HepG2 (cell line): ENCODE results near the gene CST3. TPM values are rescaled to one million over a fixed set of nuclear protein-coding genes. Genes with fewer than 3 reads are reported as not detected.

Experiments used
- AGO2 ChIP-seq: fragments of 200-400 bp; formaldehyde crosslinking; optimal IDR thresholded peaks from 2 replicates; pipeline ENCODE3; 2017; ENCODE audit warnings: mild to moderate bottlenecking, low read depth, low read length, moderate library complexity
- CREB1 ChIP-seq, 2 experiments: fragments of 450-650 bp in 1 of 2; IDR thresholded peaks; 2 replicates each; pipeline ENCODE4 v1.6.1; 2016 to 2017; ENCODE audit warnings: control low read depth in 1 of 2, mild to moderate bottlenecking in 1 of 2, missing compliant biosample characterization in 1 of 2, missing genetic modification characterization in 1 of 2
- FOSL2 ChIP-seq: sonication (generic); formaldehyde crosslinking; IDR thresholded peaks from 2 replicates; pipeline ENCODE4 v1.4.0; 2020; ENCODE audit warnings: missing genetic modification reagents
- HOXD1 ChIP-seq: sonication (generic); formaldehyde crosslinking; IDR thresholded peaks from 2 replicates; pipeline ENCODE4 v1.5.0; 2020; ENCODE audit warnings: missing genetic modification reagents
- MEIS2 ChIP-seq: sonication (generic); formaldehyde crosslinking; IDR thresholded peaks from 2 replicates; pipeline ENCODE4 v1.9.0; 2021; ENCODE audit warnings: mild to moderate bottlenecking, missing genetic modification reagents
- NCOA1 ChIP-seq: sonication (generic); formaldehyde crosslinking; IDR thresholded peaks from 2 replicates; pipeline ENCODE4 v1.9.0; 2021; ENCODE audit warnings: missing genetic modification reagents
- NONO ChIP-seq, 2 experiments: fragments of 450-650 bp in 1 of 2; sonication (generic) in 1 of 2; formaldehyde crosslinking in 1 of 2; IDR thresholded peaks in 1 of 2; conservative IDR thresholded peaks in 1 of 2; 2 replicates each; pipeline versions ENCODE4 v1.6.1 to v1.8.0; 2017 to 2022; ENCODE audit warnings: mild to moderate bottlenecking in 1 of 2, missing genetic modification reagents in 1 of 2, moderate library complexity in 1 of 2
- REXO4 ChIP-seq: sonication (generic); formaldehyde crosslinking; IDR thresholded peaks from 2 replicates; pipeline ENCODE4 v1.8.0; 2022; ENCODE audit warnings: missing genetic modification reagents, mild to moderate bottlenecking, borderline replicate concordance
- SATB2 ChIP-seq: sonication (generic); formaldehyde crosslinking; IDR thresholded peaks from 2 replicates; pipeline ENCODE4 v1.5.0; 2020; ENCODE audit warnings: missing genetic modification reagents
- SRF ChIP-seq: IDR thresholded peaks from 2 replicates; pipeline ENCODE4 v1.6.1; 2011; ENCODE audit warnings: mild to moderate bottlenecking, low read depth, low read length, moderate library complexity
- TAF1 ChIP-seq: sonication (generic); formaldehyde crosslinking; IDR thresholded peaks from 2 replicates; pipeline ENCODE4 v1.4.0; 2020; ENCODE audit warnings: missing genetic modification reagents
- ZNF329 ChIP-seq: sonication (generic); formaldehyde crosslinking; IDR thresholded peaks from 2 replicates; pipeline ENCODE4 v1.9.0; 2021; ENCODE audit warnings: low read depth, mild to moderate bottlenecking, missing genetic modification reagents
- ZNF337 ChIP-seq: sonication (generic); formaldehyde crosslinking; IDR thresholded peaks from 2 replicates; pipeline ENCODE4 v1.5.1; 2020; ENCODE audit warnings: missing genetic modification reagents, low read depth, mild to moderate bottlenecking, borderline replicate concordance
- ZNF468 ChIP-seq: sonication (generic); formaldehyde crosslinking; IDR thresholded peaks from 2 replicates; pipeline ENCODE4 v1.8.0; 2022; ENCODE audit warnings: mild to moderate bottlenecking, moderate library complexity, missing genetic modification reagents
- ZNF501 ChIP-seq: sonication (generic); formaldehyde crosslinking; IDR thresholded peaks from 2 replicates; pipeline ENCODE4 v1.5.1; 2020; ENCODE audit warnings: mild to moderate bottlenecking, moderate library complexity, missing genetic modification reagents
- ZNF598 ChIP-seq: sonication (generic); formaldehyde crosslinking; IDR thresholded peaks from 2 replicates; pipeline ENCODE4 v1.5.1; 2020; ENCODE audit warnings: mild to moderate bottlenecking, missing genetic modification reagents, borderline replicate concordance
- ZNF616 ChIP-seq: sonication (generic); formaldehyde crosslinking; IDR thresholded peaks from 2 replicates; pipeline ENCODE4 v1.5.0; 2020; ENCODE audit warnings: low read depth, mild to moderate bottlenecking, missing genetic modification reagents
- ZNF761 ChIP-seq: sonication (generic); formaldehyde crosslinking; conservative IDR thresholded peaks from 2 replicates; pipeline ENCODE4 v1.4.0; 2020; ENCODE audit warnings: mild to moderate bottlenecking, missing genetic modification reagents
- ZSCAN25 ChIP-seq: sonication (generic); formaldehyde crosslinking; IDR thresholded peaks from 2 replicates; pipeline ENCODE4 v1.8.0; 2022; ENCODE audit warnings: mild to moderate bottlenecking, missing genetic modification reagents
- ZSCAN9 ChIP-seq: IDR thresholded peaks from 2 replicates; pipeline ENCODE4 v1.6.1; 2016; ENCODE audit warnings: borderline replicate concordance
- polyA plus RNA-seq, 8 experiments: library from polyadenylated mRNA; depleted of rRNA in 3 of 8; stranded (reverse) in 7 of 8; unstranded in 1 of 8; fragments of >200 nt; fragmentation: Illumina TruSeq in 4 of 8; extraction: Trizol in 4 of 8; gene quantifications; 2 replicates each; pipeline versions ENCODE4 v1.2.1 to v1.2.3, GENCODE V29; 2011 to 2016; ENCODE audit warnings: low read depth in 4 of 8, missing spikeins in 1 of 8, mixed read lengths in 1 of 8; ENCODE audit not compliant: insufficient read depth in 1 of 8
- total RNA-seq, 5 experiments: library from RNA; depleted of rRNA; stranded (reverse); fragments of >200 nt; fragmentation: Illumina TruSeq; extraction: Trizol; gene quantifications; 2 replicates each; pipeline ENCODE4 v1.2.3, GENCODE V29; 2016; ENCODE audit warnings: low read depth in 1 of 5
- TF ChIP-seq, protein P1 (sequence below): sonication (generic); formaldehyde crosslinking; IDR thresholded peaks from 2 replicates; pipeline ENCODE4; 2020; ENCODE audit warnings: missing genetic modification reagents, mild to moderate bottlenecking, borderline replicate concordance
- TF ChIP-seq, protein P2 (sequence below): sonication (generic); formaldehyde crosslinking; IDR thresholded peaks from 2 replicates; pipeline ENCODE4 v1.5.1; 2020; ENCODE audit warnings: mild to moderate bottlenecking, missing genetic modification reagents, moderate library complexity
- TF ChIP-seq, protein P3 (sequence below): IDR thresholded peaks from 2 replicates; pipeline ENCODE4 v1.6.1; 2016; ENCODE audit warnings: low read depth, borderline replicate concordance
- TF ChIP-seq, protein P4 (sequence below): sonication (generic); formaldehyde crosslinking; IDR thresholded peaks from 2 replicates; pipeline ENCODE4 v1.5.0; 2020; ENCODE audit warnings: mild to moderate bottlenecking, missing genetic modification reagents

The CST3 gene
- total and polyA plus RNA-seq, 2 of the 13 experiments (the other 11 are each of a cell fraction or from before 2014, with no cell fraction given), result 690 to 1,005 TPM

DNA sequence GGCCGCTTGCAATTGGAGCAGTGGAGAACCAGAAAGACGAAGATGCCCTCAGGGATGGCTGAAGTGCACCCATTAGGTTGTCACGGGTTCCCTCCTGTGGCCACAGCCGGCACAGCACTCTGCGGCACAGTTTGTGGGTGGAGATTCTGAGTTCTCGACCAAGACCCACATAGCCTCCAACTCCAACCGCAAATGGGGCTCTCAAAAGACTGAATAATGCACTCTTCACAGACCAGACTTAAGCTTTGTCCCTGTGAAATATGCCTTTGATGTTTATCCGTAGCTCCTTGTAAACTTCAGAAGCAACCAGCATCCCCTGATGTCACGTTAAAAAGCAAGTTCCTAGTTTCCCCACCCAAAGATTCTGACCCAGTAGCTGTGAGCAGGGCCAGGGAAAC lies 31.1 kb downstream of the CST3 start (continued):
- TF ChIP-seq, protein P1, sequence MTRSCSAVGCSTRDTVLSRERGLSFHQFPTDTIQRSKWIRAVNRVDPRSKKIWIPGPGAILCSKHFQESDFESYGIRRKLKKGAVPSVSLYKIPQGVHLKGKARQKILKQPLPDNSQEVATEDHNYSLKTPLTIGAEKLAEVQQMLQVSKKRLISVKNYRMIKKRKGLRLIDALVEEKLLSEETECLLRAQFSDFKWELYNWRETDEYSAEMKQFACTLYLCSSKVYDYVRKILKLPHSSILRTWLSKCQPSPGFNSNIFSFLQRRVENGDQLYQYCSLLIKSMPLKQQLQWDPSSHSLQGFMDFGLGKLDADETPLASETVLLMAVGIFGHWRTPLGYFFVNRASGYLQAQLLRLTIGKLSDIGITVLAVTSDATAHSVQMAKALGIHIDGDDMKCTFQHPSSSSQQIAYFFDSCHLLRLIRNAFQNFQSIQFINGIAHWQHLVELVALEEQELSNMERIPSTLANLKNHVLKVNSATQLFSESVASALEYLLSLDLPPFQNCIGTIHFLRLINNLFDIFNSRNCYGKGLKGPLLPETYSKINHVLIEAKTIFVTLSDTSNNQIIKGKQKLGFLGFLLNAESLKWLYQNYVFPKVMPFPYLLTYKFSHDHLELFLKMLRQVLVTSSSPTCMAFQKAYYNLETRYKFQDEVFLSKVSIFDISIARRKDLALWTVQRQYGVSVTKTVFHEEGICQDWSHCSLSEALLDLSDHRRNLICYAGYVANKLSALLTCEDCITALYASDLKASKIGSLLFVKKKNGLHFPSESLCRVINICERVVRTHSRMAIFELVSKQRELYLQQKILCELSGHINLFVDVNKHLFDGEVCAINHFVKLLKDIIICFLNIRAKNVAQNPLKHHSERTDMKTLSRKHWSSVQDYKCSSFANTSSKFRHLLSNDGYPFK, result 0 out of 2 replicates have a peak, but pooled peaks have one; percentile 28
- TF ChIP-seq MEIS2 (CRISPR knock-in tag) (no peak; the same call in 1 of the 2 replicates), ZSCAN25 (CRISPR knock-in tag) (no peak), ZNF468 (CRISPR knock-in tag) (no peak), ZNF761 (CRISPR knock-in tag) (no peak), AGO2 (no peak), ZNF598 (CRISPR knock-in tag) (peak; percentile 67; the same call in 1 of the 2 replicates), ZNF616 (CRISPR knock-in tag) (0 out of 2 replicates have a peak, but pooled peaks have one; percentile 67), ZNF337 (no peak), ZNF329 (CRISPR knock-in tag) (no peak), HOXD1 (CRISPR knock-in tag) (no peak), NONO (IDR thresholded peaks at IDR 0.05) (no peak), NONO (CRISPR knock-in tag; conservative IDR thresholded peaks at IDR 0.05) (no peak), SRF (no peak), TAF1 (no peak), FOSL2 (CRISPR knock-in tag) (peak; percentile 55; the same call in 1 of the 2 replicates), NCOA1 (CRISPR knock-in tag) (no peak), SATB2 (CRISPR knock-in tag) (no peak), CREB1 (IDR thresholded peaks at IDR 0.05) (no peak), CREB1 (CRISPR knock-in tag; IDR thresholded peaks at IDR 0.05) (no peak), REXO4 (CRISPR knock-in tag) (no peak), ZNF501 (CRISPR knock-in tag) (0 out of 2 replicates have a peak, but pooled peaks have one; percentile 24), ZSCAN9 (CRISPR knock-in tag) (no peak)
- TF ChIP-seq, protein P2, sequence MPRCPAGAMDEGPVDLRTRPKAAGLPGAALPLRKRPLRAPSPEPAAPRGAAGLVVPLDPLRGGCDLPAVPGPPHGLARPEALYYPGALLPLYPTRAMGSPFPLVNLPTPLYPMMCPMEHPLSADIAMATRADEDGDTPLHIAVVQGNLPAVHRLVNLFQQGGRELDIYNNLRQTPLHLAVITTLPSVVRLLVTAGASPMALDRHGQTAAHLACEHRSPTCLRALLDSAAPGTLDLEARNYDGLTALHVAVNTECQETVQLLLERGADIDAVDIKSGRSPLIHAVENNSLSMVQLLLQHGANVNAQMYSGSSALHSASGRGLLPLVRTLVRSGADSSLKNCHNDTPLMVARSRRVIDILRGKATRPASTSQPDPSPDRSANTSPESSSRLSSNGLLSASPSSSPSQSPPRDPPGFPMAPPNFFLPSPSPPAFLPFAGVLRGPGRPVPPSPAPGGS, result no peak
- TF ChIP-seq, protein P3, sequence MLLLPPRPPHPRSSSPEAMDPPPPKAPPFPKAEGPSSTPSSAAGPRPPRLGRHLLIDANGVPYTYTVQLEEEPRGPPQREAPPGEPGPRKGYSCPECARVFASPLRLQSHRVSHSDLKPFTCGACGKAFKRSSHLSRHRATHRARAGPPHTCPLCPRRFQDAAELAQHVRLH (CRISPR knock-in tag), result 0 out of 2 replicates have a peak, but pooled peaks have one; percentile 52
- TF ChIP-seq, protein P4, sequence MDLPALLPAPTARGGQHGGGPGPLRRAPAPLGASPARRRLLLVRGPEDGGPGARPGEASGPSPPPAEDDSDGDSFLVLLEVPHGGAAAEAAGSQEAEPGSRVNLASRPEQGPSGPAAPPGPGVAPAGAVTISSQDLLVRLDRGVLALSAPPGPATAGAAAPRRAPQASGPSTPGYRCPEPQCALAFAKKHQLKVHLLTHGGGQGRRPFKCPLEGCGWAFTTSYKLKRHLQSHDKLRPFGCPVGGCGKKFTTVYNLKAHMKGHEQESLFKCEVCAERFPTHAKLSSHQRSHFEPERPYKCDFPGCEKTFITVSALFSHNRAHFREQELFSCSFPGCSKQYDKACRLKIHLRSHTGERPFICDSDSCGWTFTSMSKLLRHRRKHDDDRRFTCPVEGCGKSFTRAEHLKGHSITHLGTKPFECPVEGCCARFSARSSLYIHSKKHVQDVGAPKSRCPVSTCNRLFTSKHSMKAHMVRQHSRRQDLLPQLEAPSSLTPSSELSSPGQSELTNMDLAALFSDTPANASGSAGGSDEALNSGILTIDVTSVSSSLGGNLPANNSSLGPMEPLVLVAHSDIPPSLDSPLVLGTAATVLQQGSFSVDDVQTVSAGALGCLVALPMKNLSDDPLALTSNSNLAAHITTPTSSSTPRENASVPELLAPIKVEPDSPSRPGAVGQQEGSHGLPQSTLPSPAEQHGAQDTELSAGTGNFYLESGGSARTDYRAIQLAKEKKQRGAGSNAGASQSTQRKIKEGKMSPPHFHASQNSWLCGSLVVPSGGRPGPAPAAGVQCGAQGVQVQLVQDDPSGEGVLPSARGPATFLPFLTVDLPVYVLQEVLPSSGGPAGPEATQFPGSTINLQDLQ (CRISPR knock-in tag), result no peak
